Cortex of kidney (tissue), 1 donor: Measurements from ENCODE around the gene ERCC4.

Experiments
- DNase-seq: peaks from one replicate; lab custom pipeline; 2025; lab: John Stamatoyannopoulos, UW

Gene ERCC4

DNA sequence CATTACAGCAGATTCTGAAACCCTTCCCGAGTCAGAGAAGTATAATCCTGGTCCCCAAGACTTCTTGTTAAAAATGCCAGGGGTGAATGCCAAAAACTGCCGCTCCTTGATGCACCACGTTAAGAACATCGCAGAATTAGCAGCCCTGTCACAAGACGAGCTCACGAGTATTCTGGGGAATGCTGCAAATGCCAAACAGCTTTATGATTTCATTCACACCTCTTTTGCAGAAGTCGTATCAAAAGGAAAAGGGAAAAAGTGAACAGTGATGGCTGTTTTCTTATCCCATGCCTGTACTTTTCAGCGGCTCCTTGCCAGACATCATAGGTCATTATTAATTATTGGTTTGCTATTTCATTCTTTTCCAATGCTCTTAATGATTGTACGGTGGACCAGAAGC lies 28.1 kb downstream of the ERCC4 start:
- DNase-seq = no peak

GRCh38 chr16:13950821-13951547 lies 31.0 kb downstream of the ERCC4 start:
- no peak for DNase-seq

GRCh38 chr16:13951611-13952010 lies 31.7 kb downstream of the ERCC4 start:
- DNase-seq = no peak

GRCh38 chr16:13953501-13953900 lies 33.5 kb downstream of the ERCC4 start:
- DNase-seq = no peak

GRCh38 chr16:13956635-13957196 lies 36.8 kb downstream of the ERCC4 start:
- DNase-seq = no peak

- DNase-seq = no peak
These were observed 37.5 kb downstream of the ERCC4 start for GRCh38 chr16:13957197-13958078.

DNA sequence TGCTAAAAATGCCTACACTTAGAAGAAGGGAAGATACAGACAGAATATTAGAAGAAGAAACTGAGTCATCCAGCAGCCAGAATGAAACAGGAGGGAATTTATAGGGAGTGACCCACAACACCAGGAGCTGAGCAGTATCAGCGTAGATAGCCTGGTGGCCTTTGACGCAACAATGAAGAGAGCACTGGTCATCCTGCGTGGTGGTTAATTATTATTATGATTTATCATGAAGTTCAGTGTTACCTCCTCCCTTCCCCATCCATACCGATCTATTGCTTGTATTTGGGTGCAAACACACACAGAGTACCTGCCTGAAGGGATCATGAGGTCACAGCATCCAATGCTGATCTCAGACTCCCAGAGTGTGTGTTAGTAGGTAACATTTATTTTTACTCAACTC lies 38.5 kb downstream of the ERCC4 start:
- DNase-seq = no peak

- no peak for DNase-seq
These were observed 39.7 kb downstream of the ERCC4 start for GRCh38 chr16:13959626-13960025.

DNA sequence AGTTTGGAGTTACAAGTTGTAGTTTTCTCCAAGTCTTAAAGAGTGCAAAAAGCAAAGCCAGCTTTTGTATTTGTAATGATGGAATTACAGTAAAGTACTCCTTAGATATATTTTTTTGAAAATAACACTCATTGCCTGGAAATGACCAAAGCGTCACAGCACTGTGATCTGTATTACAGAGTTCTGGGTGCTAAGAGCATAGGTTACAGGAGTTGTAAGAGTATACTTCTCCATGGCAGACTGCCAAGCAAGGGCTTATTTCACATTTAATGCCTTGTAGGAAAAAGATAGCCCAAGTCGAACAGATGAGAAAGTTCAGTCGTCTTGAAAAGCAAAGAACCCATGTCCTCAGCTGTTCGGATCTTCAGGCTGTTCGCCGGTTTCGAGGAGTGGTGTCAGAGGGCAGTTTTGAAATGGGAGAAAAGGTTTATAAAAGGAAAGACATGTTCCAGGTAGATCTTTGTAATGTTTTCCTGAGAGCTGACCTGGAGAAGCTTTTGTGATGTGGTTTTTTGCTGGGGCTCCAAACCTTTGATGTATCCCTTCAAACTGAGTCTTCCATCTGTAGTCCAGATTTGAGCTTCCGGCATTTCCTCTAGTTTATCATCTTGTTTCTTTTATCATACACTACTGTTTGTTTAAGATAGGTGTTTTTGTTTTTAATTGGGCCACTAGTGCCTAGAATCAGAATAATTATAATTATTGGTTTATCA lies 41.3 kb downstream of the ERCC4 start:
- DNase-seq = no peak

- no peak for DNase-seq
These were observed 42.3 kb downstream of the ERCC4 start for GRCh38 chr16:13962232-13962631.

- no peak for DNase-seq
These were observed 48.9 kb downstream of the ERCC4 start for GRCh38 chr16:13968835-13969234.

GRCh38 chr16:13969711-13970110 lies 49.8 kb downstream of the ERCC4 start:
- DNase-seq = no peak

- no peak for DNase-seq
These were observed 50.9 kb downstream of the ERCC4 start for GRCh38 chr16:13970708-13971422.

GRCh38 chr16:13973321-13974023 lies 53.5 kb downstream of the ERCC4 start:
- DNase-seq = no peak

- DNase-seq = no peak
These were observed 57.2 kb downstream of the ERCC4 start for GRCh38 chr16:13977177-13977576.

GRCh38 chr16:13982451-13982850 lies 62.5 kb downstream of the ERCC4 start:
- no peak for DNase-seq

- DNase-seq = no peak
These were observed 63.7 kb downstream of the ERCC4 start for GRCh38 chr16:13983625-13984024.

- DNase-seq = no peak
These were observed 64.8 kb downstream of the ERCC4 start for GRCh38 chr16:13984794-13985193.

- DNase-seq = no peak
These were observed 68.1 kb downstream of the ERCC4 start for GRCh38 chr16:13988038-13988437.

DNA sequence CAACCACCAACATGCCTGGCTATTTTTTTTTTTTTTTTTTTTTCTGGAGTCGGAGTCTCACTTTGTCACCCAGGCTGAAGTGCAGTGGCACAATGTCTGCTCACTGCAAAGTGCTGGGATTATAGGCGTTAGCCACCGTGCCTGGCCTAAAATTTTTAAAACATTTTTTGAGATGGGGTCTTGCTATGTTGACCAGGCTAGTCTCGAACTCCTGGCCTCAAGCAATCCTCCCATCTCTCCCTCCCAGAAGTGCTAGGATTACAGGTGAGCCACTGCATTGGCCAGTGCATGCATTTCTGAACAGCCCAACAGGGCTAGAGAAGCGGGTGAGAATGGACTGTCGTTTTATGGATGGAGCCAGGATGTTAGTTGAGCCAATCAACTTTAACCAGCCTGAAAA lies 72.4 kb downstream of the ERCC4 start:
- no peak for DNase-seq

DNA sequence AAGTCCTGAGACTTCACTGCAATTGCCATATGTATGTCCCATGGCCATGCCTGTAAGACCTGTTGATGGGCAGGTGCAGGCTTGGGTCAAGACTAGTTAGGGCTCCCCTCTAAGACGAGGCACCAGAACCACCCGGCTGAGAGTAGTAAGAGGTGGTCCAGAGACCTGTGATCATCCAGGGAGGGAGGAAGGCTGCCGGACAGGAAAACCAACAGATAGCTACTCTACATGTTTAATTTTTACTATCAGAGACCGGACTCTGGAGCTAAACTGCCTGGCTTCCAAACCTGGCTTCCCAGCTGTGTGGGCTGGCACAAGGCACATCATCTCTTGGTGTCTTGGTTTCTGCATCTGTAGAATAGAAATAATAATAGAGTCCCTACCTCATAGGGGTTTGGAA lies 73.0 kb downstream of the ERCC4 start:
- DNase-seq = no peak
